GM12878 (cell line): ENCODE results near the gene SF1. TPM values are rescaled to one million over a fixed set of nuclear protein-coding genes. Genes with fewer than 3 reads are reported as not detected.

Experiments used
- ATAC-seq: fragments of 200-7000 bp; cut with Tn5 transposase; 3 replicates; pipeline ENCODE4 v1.9.1; 2020; ENCODE audit warnings: mild to moderate bottlenecking, moderate library complexity
- BruUV-seq: library from RNA; stranded (reverse); fragments of 400-500 nt; replicated peaks from 2 replicates; lab custom pipeline; 2021; lab: Mats Ljungman, UMichigan
- CTCF ChIA-PET: fragments of 300-600 bp; sonication (Branson Sonifier 250); formaldehyde crosslinking; extraction: SDS; loops from one replicate; lab custom pipeline; 2021; ENCODE audit warnings: inconsistent platforms; lab: Yijun Ruan, JAX
- POLR2A ChIA-PET: fragments of 350-600 bp; formaldehyde crosslinking; extraction: SDS; loops from one replicate; lab custom pipeline; 2021; ENCODE audit warnings: inconsistent platforms; lab: Charles Lee
- RAD21 ChIA-PET: fragments of 300-600 bp; sonication (Branson Sonifier 250); formaldehyde crosslinking; loops from one replicate; lab custom pipeline; 2023; ENCODE audit warnings: antibody characterized with exemption; ENCODE audit not compliant: unreplicated experiment; lab: Charles Lee
- SMC1A ChIA-PET: fragments of 300-600 bp; sonication (Branson Sonifier 250); formaldehyde crosslinking; loops from one replicate; lab custom pipeline; 2023; ENCODE audit not compliant: unreplicated experiment, uncharacterized antibody; lab: Charles Lee
- DNase-seq: peaks from one replicate; pipeline ENCODE4 v3.0.0-alpha.2; 2011; ENCODE audit warnings: low read depth, low spot score
- FAIRE-seq: peaks from 3 replicates; lab custom pipeline; 2011; peaks lifted over from hg19 to GRCh38; lab: Jason Lieb, UNC
- H2AFZ ChIP-seq: 2 replicates; pipeline ENCODE4 v1.6.0; 2011; ENCODE audit warnings: low read depth, low read length, control low read depth; ENCODE audit not compliant: control insufficient read depth
- H3K27ac ChIP-seq: 2 replicates; pipeline ENCODE4 v1.5.1; 2011; ENCODE audit warnings: control low read depth; ENCODE audit not compliant: control insufficient read depth, insufficient read depth
- H3K27me3 ChIP-seq, 2 experiments: replicated peaks in 1 of 2; 2 replicates each; pipeline versions ENCODE4 v1.6.0 to v1.6.1; 2011; ENCODE audit warnings: low read length in 1 of 2; ENCODE audit not compliant: control insufficient read depth in 2 of 2, insufficient read depth in 2 of 2
- H3K36me3 ChIP-seq, 2 experiments: 2 replicates each; pipeline ENCODE4 v1.5.1; 2011; ENCODE audit warnings: low read length in 1 of 2; ENCODE audit not compliant: control insufficient read depth in 2 of 2, insufficient read depth in 2 of 2
- H3K4me1 ChIP-seq: 2 replicates; pipeline ENCODE4 v1.6.1; 2011; ENCODE audit warnings: mild to moderate bottlenecking, low read length, moderate library complexity, mixed read lengths; ENCODE audit not compliant: control insufficient read depth, insufficient read depth
- H3K4me2 ChIP-seq: 2 replicates; pipeline ENCODE4 v1.6.0; 2011; ENCODE audit warnings: control low read depth; ENCODE audit not compliant: control insufficient read depth, insufficient read depth
- H3K4me3 ChIP-seq: fragments of 200-600 bp; sonication (generic); 2 replicates; pipeline ENCODE4 v1.5.1; 2016
- H3K79me2 ChIP-seq: 2 replicates; pipeline ENCODE4 v1.6.0; 2011; ENCODE audit warnings: low read length; ENCODE audit not compliant: control insufficient read depth, insufficient read depth
- H3K9ac ChIP-seq: 2 replicates; pipeline ENCODE4 v1.8.0; 2011; ENCODE audit warnings: low read length, control low read depth, mixed read lengths; ENCODE audit not compliant: control insufficient read depth, insufficient read depth
- H3K9me3 ChIP-seq: replicated peaks from 3 replicates; pipeline ENCODE4 v1.5.1; 2011; ENCODE audit warnings: mild to moderate bottlenecking, low read length; ENCODE audit not compliant: control insufficient read depth, insufficient read depth
- H4K20me1 ChIP-seq: 2 replicates; pipeline ENCODE4 v1.6.0; 2011; ENCODE audit not compliant: control insufficient read depth, insufficient read depth
- BHLHE40 ChIP-seq, 2 experiments: fragments of 450-650 bp in 1 of 2; IDR thresholded peaks; 2 replicates each; pipeline ENCODE4 v1.6.1; 2011 to 2017; ENCODE audit warnings: low read depth in 2 of 2, borderline replicate concordance in 1 of 2, improper control_type of control experiment in 1 of 2, low read length in 1 of 2, mild to moderate bottlenecking in 1 of 2
- CREB1 ChIP-seq: IDR thresholded peaks from 2 replicates; pipeline ENCODE4 v1.6.1; 2012; ENCODE audit warnings: low read depth, mild to moderate bottlenecking, inconsistent platforms
- E2F4 ChIP-seq: IDR thresholded peaks from 2 replicates; pipeline ENCODE4 v1.6.1; 2012; ENCODE audit warnings: low read depth, low read length, improper control_type of control experiment
- EGR1 ChIP-seq, 2 experiments: IDR thresholded peaks; 1 replicate in 1 of 2; 2 replicates in 1 of 2; pipeline ENCODE4 v1.6.1; 2011 to 2012; ENCODE audit warnings: low read depth in 2 of 2, low read length in 2 of 2, borderline replicate concordance in 1 of 2, mild to moderate bottlenecking in 1 of 2, moderate library complexity in 1 of 2
- EZH2 ChIP-seq: IDR thresholded peaks from 2 replicates; pipeline ENCODE4 v1.6.1; 2012; ENCODE audit warnings: low read depth, mild to moderate bottlenecking, control low read depth, inconsistent platforms, low read length, borderline replicate concordance; ENCODE audit not compliant: control insufficient read depth
- KLF5 ChIP-seq: fragments of 450-650 bp; IDR thresholded peaks from 2 replicates; pipeline ENCODE4 v1.6.1; 2014; ENCODE audit warnings: mild to moderate bottlenecking; ENCODE audit not compliant: partially characterized antibody
- MEF2A ChIP-seq: IDR thresholded peaks from 2 replicates; pipeline ENCODE4 v1.6.1; 2011; ENCODE audit warnings: low read depth, mild to moderate bottlenecking, low read length, moderate library complexity; ENCODE audit not compliant: insufficient read depth
- NRF1 ChIP-seq: conservative IDR thresholded peaks from 2 replicates; pipeline ENCODE4 v1.6.1; 2011; ENCODE audit warnings: mild to moderate bottlenecking, low read depth, low read length, improper control_type of control experiment
- PBX3 ChIP-seq: IDR thresholded peaks from 2 replicates; pipeline ENCODE4 v1.6.1; 2011; ENCODE audit warnings: mild to moderate bottlenecking, low read depth, low read length, moderate library complexity; ENCODE audit not compliant: insufficient replicate concordance
- PKNOX1 ChIP-seq: fragments of 450-650 bp; IDR thresholded peaks from 2 replicates; pipeline ENCODE4 v1.6.1; 2016; ENCODE audit warnings: mild to moderate bottlenecking
- POLR2AphosphoS5 ChIP-seq: IDR thresholded peaks from 2 replicates; pipeline ENCODE4 v1.6.1; 2011; ENCODE audit warnings: mild to moderate bottlenecking, low read length, inconsistent platforms
- TCF3 ChIP-seq: IDR thresholded peaks from 2 replicates; pipeline ENCODE4 v1.6.1; 2012; ENCODE audit warnings: low read depth, mild to moderate bottlenecking, low read length, borderline replicate concordance; ENCODE audit not compliant: insufficient read depth
- YY1 ChIP-seq: IDR thresholded peaks from 2 replicates; pipeline ENCODE4 v1.6.1; 2011; ENCODE audit warnings: low read depth, mild to moderate bottlenecking, low read length
- ZNF207 ChIP-seq: fragments of 450-650 bp; IDR thresholded peaks from 2 replicates; pipeline ENCODE4 v1.6.1; 2014; ENCODE audit warnings: antibody characterized with exemption, mild to moderate bottlenecking, borderline replicate concordance
- WGBS: methylation state at CpG from one replicate; pipeline ENCODE4 v1.1.6; 2016; ENCODE audit warnings: low lambda C conversion rate; ENCODE audit not compliant: insufficient replicate concordance, insufficient coverage; ENCODE audit errors: missing lambda C conversion rate; 5-methylcytosine and 5-hydroxymethylcytosine counted together
- in situ Hi-C: fragments of 300-500 bp; cut with MboI; formaldehyde crosslinking; loops from 9 replicates; pipeline ENCODE4 v1.14.3; 2018; ENCODE audit warnings: mixed read lengths
- intact Hi-C: fragments of 100-400 bp; cut with micrococcal nuclease; formaldehyde crosslinking; loops from one replicate; pipeline ENCODE4 v1.14.2; 2022; ENCODE audit not compliant: unreplicated experiment
- polyA plus RNA-seq, 11 experiments: library from polyadenylated mRNA; depleted of rRNA in 4 of 11; unstranded in 6 of 11; stranded (reverse) in 5 of 11; fragments of >200 nt; fragmentation: Nextera tagmentation in 4 of 11; fragmentation: Illumina TruSeq in 1 of 11; extraction: Ambion mirVana in 4 of 11; extraction: Trizol in 1 of 11; gene quantifications; 1 replicate in 1 of 11; 2 replicates in 10 of 11; pipeline versions ENCODE4 v1.2.1 to v1.2.3, GENCODE V29; 2011 to 2016; ENCODE audit warnings: inconsistent platforms in 2 of 11, missing spikeins in 2 of 11, low read depth in 1 of 11
- total RNA-seq, 4 experiments: library from RNA; depleted of rRNA in 3 of 4; stranded (reverse); fragments of >200 nt in 3 of 4; fragmentation: Illumina TruSeq in 1 of 4; extraction: Trizol in 1 of 4; gene quantifications; 2 replicates each; pipeline versions ENCODE4 v1.2.1 to v1.2.3, GENCODE V29; 2013 to 2021

Gene SF1
- total and polyA plus RNA-seq, 10 of the 15 experiments (the other 5 are each of a cell fraction or from before 2014, with no cell fraction given): 13.6 to 337 (median 103) TPM

GRCh38 chr11:64810271-64810890 is 32.0 kb upstream of the SF1 start, which contains the start of gene MEN1 (continued):
- TF ChIP-seq ZNF207: 0 out of 2 replicates have a peak, but pooled peaks have one; percentile 52
- TF ChIP-seq E2F4: no peak
- TF ChIP-seq CREB1: no peak; the same call in none of the 2 replicates

- in situ Hi-C loops (no loop called here), intact Hi-C loops (no loop called here)
- H3K27me3 ChIP-seq: no peaks in the 10 kb centered on the region
- RAD21 ChIA-PET: interaction anchor here (0.6 to 1.7 kb wide), 4 partner anchors 34 to 242 kb away, joined by 3 to 5 read pairs (median 4); partner anchors contain the start of genes CDC42BPG and RASGRP2
- peak overlapping the region; percentile 94 for H3K4me3 ChIP-seq
- SMC1A ChIA-PET: no interaction called here
- peak overlapping the region; percentile 70; the same call in 1 of the 2 replicates for H3K9ac ChIP-seq
- DNase-seq (no peak), FAIRE-seq (no peak), ATAC-seq (peak; percentile 23)
- H3K27ac ChIP-seq: peak overlapping the region; percentile 50; the same call in 1 of the 2 replicates
- no TSS peak for BruUV-seq
- no peaks in the 10 kb centered on the region for H3K9me3 ChIP-seq
- H3K4me1 ChIP-seq: peaks cover 18% of the 10 kb centered on the region
- H4K20me1 ChIP-seq: no peaks in the 10 kb centered on the region
- H3K4me2 ChIP-seq: peak overlapping the region; percentile 84
- H3K36me3 ChIP-seq: no peaks in the 10 kb centered on the region; a peak in 2 of 4 replicates
- CTCF ChIA-PET: interaction anchor here (0.6 to 1.6 kb wide), 2 partner anchors 38 to 186 kb away, joined by 3 to 6 read pairs; no protein-coding TSS in a partner anchor
- H2AFZ ChIP-seq: peak overlapping the region; percentile 80
- POLR2A ChIA-PET: interaction anchor here (0.6 to 1.5 kb wide), 5 partner anchors 28 to 411 kb away, joined by 3 to 4 read pairs (median 3); partner anchors contain the start of gene PPP2R5B
- peaks cover 2% of the 10 kb centered on the region for H3K79me2 ChIP-seq
- 3% methylated on average over 37 of the region's 44 CpGs for WGBS
- TF ChIP-seq PBX3: peak; percentile 37
- TF ChIP-seq EGR1 (IDR thresholded peaks at IDR 0.05; ENCODE audit: borderline replicate concordance in 1 of 2, low read depth in 2 of 2, low read length in 2 of 2): 0 out of 3 replicates have a peak, but pooled peaks of 1 of the 2 experiments have one; percentile 2
- TF ChIP-seq POLR2AphosphoS5: no peak
- TF ChIP-seq EZH2: no peak
- no peak for TF ChIP-seq NRF1
- TF ChIP-seq BHLHE40 (IDR thresholded peaks at IDR 0.05; ENCODE audit: borderline replicate concordance in 1 of 2, low read depth in 2 of 2, low read length in 1 of 2): no peak
- TF ChIP-seq KLF5: no peak
- TF ChIP-seq YY1: no peak
- TF ChIP-seq PKNOX1: peak; percentile 88
- TF ChIP-seq MEF2A: no peak
- TF ChIP-seq TCF3: no peak
Measured at GRCh38 chr11:64809781-64810241, 31.5 kb upstream of the SF1 start.
